ENCODE data around the gene FYB2. TPM values are rescaled to one million over a fixed set of nuclear protein-coding genes. Genes with fewer than 3 reads are reported as not detected.

The FYB2 gene, protein sequence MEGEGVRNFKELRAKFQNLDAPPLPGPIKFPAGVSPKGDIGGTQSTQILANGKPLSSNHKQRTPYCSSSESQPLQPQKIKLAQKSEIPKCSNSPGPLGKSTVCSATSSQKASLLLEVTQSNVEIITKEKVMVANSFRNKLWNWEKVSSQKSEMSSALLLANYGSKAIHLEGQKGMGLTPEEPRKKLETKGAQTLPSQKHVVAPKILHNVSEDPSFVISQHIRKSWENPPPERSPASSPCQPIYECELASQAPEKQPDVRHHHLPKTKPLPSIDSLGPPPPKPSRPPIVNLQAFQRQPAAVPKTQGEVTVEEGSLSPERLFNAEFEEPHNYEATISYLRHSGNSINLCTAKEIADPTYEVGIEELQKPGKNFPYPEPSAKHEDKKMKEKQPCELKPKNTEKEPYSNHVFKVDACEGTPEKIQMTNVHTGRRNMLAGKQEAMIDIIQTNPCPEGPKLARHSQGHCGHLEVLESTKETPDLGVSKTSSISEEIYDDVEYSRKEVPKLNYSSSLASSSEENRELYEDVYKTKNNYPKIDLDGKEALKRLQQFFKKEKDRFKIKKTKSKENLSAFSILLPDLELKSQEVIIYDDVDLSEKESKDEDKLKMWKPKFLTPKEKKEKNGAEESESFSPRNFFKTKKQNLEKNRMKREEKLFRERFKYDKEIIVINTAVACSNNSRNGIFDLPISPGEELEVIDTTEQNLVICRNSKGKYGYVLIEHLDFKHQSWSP
- 0.47 TPM for total RNA-seq

DNA sequence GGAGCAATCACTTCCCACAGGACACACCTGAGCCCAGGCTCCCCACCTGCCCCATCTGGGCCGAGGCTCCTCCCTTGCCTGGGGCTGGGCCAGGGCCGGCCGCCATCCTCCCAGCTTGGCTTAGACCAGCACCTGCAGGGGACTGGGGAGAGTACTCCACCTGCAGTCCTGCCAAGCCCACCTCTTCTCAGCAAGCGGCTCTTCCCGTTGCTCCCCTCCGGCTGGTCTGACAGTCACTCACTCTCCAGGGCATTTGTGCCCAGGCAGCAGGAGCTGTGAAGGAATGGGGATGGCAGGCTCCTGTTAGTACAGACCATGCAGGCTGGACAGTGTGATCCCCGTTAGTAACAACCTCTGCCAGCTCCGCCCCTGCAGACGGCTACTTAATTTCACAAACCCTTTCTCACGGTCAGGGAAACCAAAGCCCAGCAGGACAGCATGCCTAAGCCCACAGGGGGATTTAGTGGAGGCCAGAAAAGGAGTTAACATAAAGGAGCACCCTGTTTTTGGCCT, at the start of gene FYB2:
Gene FYB2, minus strand, starts transcription at position 18 of the 513 bp plus-strand sequence. CDS start 114 bp downstream, outside the sequence.
- no peak for DNase-seq

- no peak for DNase-seq
Observed at GRCh38 chr1:56868761-56869160, 49.6 kb upstream of the FYB2 start.

DNA sequence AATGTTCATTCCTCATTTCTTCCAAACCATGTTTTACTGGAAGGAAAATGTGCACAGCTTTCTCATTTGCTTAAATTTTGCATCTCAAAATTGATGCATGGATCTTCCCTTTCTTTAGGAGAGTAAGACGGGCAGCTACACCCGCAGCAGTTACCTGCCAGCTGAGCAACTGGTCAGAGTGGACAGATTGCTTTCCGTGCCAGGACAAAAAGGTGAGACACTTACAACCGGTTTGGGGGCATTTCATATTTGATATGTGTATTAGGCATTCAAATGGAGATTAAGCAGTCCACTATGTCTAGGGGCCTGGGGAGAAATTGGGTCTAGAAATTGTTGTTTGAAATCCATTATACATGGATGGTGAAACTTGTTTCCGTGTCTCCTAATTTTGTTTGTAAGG, 48.3 kb upstream of the FYB2 start:
- DNase-seq: no peak

DNA sequence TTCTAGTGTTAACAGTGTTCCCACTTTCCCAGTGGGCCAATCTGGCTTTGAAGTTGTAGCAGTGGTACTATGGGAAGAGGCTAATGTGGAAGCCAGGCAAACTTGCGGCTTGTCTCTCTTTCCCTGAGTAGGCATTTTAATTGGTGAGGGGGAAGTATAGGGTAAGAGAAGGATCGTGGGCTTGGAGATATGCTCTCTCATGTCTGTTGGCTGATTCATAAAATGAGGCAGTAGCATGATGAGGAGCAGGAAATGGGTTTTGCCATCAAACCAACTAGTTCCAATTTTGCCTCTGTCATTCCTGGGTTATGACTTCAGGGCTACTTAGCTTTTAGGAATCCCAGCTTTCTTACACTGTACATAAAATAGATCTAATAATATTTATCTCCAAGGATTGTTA, 47.5 kb upstream of the FYB2 start:
- no peak for DNase-seq

- no peak for DNase-seq
Observed at GRCh38 chr1:56864430-56864829, 45.2 kb upstream of the FYB2 start.

- DNase-seq: no peak
Observed at GRCh38 chr1:56863265-56863992, 44.2 kb upstream of the FYB2 start.

- DNase-seq: no peak
Observed at GRCh38 chr1:56859287-56859686, 40.1 kb upstream of the FYB2 start.

- no peak for DNase-seq
Observed at GRCh38 chr1:56856186-56856585, 37.0 kb upstream of the FYB2 start.

GRCh38 chr1:56855190-56855589, 36.0 kb upstream of the FYB2 start:
- DNase-seq: no peak

- no peak for DNase-seq
Observed at GRCh38 chr1:56854521-56855099, 35.4 kb upstream of the FYB2 start, which contains the start of gene C8A. C8A (plus strand) TSS chr1:56854797; CDS start chr1:56854902, 105 bp downstream.

DNA sequence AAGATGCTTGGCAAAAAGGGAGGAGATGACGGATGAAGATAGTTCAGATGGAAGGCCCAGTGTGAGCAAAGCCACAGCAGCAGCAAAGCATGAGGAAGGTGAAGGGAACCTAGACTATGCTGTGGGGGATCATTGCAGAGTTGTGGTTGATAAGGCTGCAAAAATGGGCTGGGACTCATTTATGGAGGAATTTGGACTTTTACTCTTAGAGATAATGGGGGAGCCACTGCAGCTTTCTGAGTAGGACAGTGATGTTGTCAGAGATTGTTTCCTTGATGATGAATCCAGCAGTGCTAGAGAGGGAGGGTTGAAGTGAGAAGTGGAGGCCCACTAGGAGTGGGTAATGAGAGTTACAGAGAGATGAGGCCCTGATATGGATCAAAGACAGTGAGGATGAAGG, 33.3 kb upstream of the FYB2 start:
- no peak for DNase-seq

GRCh38 chr1:56850922-56851321, 31.7 kb upstream of the FYB2 start:
- no peak for DNase-seq

DNA sequence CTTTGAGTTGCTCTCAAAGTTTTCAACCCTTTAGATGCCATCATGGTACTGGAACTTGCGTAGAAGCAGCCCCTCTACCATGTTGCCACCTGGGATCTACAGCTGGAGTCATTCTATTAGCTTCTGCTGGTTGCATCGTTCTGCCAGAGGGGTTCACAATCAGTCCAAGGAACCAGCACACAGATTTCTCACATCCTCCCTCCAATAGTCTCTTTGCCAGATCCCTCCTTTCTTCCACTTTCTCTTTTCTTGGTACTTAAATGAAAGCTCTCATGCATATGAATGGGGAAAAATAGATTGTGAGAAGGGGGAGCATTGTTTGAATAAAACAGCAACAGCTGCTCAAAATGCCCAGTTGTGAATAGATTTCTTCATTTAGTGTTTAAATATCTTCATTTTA, 31.2 kb upstream of the FYB2 start:
- no peak for DNase-seq

DNA sequence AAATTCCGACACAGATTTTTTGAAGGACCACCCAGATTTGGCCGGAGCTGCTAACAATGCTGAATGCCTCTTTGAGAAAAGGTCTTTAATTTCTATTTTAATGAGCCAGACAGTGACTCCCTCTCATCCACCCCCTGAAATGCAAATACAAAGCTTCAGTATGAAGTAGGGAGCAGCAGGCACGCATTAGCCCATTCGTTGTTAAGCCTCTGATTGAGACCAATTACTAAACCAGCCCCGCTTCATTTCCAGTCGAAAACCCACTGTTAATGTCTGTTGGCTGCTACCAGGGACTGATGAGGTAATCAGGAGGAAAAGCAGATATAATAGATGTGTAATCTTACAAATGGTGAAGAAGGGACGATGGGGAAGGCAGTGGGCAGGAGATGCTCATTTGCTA, 30.5 kb upstream of the FYB2 start:
- no peak for DNase-seq

GRCh38 chr1:56845343-56845742, 26.1 kb upstream of the FYB2 start:
- no peak for DNase-seq

- DNase-seq: no peak
Observed at GRCh38 chr1:56844545-56845136, 25.4 kb upstream of the FYB2 start.

DNA sequence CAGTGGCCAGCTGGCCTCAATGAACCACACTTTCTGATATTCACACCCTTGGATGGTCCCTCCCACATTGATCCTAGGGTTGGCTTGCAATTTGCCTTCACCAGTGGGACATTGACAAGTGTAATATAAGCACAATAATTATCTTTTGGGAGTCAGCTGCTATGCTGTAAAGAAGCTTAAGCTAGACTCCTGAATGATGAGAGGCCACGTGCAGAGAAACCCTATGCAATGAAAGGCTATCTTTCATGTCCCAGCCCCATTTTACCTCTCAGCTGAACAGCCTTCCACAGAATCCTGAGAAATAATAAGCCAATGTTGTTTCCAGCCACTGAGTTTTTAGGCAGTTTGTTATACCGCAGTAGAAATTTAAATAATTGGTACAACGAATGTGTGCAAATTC, 24.3 kb upstream of the FYB2 start:
- DNase-seq: no peak

- no peak for DNase-seq
Observed at GRCh38 chr1:56838759-56839158, 19.6 kb upstream of the FYB2 start.

DNA sequence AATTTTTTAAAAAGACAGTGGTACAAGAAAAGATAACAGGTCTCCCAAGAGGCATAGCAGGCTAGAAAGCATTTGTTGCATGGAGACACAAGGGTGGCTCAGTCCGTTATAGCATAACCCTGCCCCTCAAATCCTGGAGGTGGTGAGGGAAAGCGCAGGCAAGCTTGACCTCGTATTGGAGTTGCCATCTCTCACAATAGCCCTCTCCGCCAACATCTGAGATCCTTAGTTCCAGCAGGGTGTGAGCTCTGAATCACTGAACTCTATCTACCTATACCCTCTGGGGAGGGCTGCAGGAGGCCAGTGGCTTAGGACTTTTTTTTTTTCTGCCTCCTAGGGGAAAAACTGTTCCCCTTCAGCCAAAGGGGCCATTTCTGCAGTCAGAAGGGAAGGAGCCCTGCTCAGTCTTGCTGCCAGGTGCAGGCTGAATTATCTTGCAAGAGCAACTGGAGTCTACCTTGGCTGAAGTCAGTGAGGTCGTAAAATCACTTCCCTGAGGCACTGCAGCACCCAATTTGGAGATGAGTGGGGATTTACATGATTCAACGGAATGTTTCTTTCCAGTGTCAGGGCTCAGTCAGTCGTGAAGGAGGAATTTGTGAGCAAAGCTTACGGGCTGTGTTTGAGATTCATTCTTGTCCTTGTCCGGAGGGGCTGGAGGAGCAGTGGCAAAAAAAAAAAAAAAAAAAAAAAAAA, 18.2 kb upstream of the FYB2 start:
- no peak for DNase-seq

DNA sequence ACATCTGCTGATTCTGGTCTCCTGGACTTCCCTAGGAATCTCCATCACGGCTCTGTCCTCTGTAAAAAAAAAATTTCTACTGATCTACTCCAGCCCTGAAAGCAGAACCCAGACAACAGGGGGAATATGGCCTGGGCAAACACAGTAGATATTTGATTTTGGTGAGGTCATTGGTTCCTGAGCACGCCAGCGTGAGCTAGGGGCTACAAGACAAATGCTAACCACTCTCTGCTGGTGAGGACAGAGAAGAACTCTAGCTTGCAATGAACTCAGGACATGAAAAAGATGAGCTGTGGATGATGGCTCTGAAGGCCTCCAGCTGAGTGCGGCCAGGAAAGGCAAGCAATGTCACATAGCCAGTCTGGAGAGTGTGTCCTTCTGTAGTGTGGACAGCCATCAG, 17.2 kb upstream of the FYB2 start:
- DNase-seq: no peak

GRCh38 chr1:56835657-56836056, 16.5 kb upstream of the FYB2 start:
- DNase-seq: no peak
